ENCODE data around the gene DLST.

DNA sequence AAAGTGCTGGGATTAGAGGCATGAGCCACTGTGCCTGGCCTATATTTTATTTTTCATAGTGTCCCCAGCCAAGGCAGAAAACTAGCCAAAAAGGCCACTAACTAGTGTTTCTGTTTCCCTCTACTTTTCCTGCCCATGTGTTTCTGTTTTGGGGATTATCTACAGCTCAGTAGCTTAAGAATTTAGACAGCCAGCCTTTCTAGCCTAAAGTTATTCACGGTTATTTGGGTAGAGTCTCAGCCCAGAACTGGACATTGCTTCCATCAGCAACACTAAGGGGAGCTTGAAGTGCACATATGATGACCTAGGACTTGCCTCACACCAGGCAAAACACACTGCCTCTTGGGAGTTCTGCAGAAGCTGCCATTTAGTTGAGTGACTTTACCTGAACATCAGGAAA lies 23.7 kb upstream of the DLST start:
- TF ChIP-seq, protein P1, sequence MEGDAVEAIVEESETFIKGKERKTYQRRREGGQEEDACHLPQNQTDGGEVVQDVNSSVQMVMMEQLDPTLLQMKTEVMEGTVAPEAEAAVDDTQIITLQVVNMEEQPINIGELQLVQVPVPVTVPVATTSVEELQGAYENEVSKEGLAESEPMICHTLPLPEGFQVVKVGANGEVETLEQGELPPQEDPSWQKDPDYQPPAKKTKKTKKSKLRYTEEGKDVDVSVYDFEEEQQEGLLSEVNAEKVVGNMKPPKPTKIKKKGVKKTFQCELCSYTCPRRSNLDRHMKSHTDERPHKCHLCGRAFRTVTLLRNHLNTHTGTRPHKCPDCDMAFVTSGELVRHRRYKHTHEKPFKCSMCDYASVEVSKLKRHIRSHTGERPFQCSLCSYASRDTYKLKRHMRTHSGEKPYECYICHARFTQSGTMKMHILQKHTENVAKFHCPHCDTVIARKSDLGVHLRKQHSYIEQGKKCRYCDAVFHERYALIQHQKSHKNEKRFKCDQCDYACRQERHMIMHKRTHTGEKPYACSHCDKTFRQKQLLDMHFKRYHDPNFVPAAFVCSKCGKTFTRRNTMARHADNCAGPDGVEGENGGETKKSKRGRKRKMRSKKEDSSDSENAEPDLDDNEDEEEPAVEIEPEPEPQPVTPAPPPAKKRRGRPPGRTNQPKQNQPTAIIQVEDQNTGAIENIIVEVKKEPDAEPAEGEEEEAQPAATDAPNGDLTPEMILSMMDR (IDR thresholded peaks at IDR 0.05), result no peak
- no peak for TF ChIP-seq POLR2AphosphoS5 (IDR thresholded peaks at IDR 0.05)
